Activated CD4-positive, CD25-positive, alpha-beta regulatory T cell (primary cell): Measurements from ENCODE around the gene WASF2.

Source experiments
- DNase-seq, 4 experiments: peaks; one replicate each; lab custom pipeline; 2025; lab: John Stamatoyannopoulos, UW

The WASF2 gene

DNA sequence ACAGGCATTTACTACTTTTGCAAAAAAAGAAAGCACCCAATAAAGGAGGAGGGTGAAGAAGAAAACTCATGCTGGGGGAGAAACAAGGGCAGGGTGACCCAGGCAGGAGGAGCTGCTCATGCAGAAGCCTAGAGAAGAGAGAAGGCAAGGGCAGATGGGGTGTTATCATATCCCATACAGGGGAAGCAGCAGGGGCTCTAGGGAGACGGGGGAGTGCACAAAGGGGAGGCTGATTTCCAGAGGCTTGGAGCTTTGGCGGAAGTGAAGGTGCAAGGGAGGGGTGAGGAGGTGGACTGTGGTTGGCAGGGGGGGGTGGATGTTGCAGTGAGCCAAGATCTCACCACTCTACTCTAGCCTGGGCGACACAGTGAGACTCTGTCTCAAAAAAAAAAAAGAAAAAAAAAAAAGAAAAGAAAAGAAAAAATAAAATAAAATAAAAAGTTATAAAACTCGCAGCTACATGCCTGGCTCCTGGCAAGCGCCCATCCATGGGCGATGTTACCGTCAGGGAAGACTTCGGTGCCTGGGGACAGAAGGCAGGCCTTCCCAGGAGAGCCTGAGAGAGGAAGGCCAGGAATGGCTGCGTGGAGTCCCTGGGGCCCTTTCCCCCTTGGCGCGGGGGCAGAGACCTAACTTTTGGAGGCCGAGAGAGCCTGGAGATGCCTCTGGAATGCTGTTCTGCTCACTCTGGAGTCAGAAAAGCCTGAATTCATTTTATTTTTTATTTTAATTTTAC lies 112.0 kb downstream of the WASF2 start:
- no peak for DNase-seq

DNA sequence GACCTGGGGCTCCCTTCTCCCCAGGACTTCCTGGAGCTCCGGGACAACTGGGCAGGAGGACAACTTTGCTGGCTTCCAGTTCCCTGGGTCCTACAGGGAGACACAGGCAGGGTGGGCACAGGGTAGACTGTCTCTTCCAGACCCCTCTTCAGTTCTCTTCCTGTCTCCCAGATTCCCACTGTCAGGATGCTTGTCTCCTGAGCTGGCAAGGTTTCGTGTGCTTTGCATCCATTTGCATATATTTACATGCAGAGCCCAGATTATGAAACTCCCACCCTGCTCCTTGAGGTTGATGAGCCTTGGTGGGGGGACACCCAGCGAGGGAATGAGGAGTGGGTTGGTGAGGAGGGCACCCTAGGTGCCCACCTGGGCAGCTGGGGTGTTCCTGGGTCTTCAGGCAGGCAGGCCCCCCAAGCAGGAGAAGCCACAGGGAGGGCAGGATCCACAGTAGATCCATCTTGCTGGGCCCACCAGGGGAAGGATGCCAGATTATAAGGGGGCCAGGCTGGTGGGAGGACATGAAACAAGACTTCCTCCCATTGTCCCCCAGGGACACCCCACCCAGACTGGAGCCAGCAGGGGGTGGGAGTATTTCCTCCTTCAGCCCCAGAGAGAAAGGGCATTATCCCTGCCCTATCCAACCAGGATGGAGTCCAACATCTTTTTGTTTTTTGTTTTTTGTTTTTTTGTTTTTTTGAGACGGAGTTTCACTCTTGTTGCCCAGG lies 115.4 kb downstream of the WASF2 start, which contains the start of gene FCN3:
TSS of gene FCN3 (minus strand) at position 463 of the 725 bp plus-strand sequence. CDS start at position 457, 6 bp downstream.
- no peak for DNase-seq

DNA sequence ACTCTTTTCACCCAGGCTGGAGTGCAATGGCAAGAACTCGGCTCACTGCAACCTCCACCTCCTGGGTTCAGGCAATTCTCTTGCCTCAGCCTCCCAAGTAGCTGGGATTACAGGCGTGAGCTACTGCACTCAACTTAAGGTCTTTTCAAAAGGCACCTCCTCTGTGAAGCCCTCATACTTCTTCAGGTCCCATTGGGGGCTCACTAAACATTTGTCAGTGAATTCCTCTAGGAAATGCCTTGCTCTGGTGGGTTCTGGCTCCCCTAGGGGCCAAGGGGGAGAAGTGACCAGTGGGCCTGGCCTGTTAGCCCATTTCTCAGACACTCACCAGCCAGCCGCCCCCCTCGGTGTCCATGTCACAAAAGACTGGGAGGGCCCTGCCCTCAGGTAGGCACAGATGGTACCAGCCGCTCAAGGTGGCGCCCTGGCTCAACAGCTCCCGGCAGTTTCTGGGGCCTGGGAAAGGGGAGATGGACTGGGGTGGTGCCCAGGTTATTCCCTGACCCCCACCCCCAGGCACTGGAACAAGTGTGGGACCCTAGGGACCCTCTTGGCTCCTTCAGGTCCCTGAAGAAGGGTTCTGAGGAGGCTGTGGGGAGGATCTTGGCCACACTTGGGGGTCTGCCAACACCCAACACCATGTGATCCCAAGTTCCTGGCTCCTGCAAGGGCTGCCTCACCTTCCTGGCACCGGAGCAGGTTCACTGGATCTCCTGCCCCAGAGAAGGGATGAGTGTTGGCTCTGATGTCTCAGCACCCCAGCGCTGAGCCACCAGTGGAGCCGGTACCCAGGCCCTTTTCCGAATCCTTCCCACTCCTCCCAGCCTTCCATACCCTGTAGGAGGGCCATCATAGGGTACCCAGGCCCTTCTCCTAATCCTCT lies 116.9 kb downstream of the WASF2 start:
- no peak for DNase-seq

DNA sequence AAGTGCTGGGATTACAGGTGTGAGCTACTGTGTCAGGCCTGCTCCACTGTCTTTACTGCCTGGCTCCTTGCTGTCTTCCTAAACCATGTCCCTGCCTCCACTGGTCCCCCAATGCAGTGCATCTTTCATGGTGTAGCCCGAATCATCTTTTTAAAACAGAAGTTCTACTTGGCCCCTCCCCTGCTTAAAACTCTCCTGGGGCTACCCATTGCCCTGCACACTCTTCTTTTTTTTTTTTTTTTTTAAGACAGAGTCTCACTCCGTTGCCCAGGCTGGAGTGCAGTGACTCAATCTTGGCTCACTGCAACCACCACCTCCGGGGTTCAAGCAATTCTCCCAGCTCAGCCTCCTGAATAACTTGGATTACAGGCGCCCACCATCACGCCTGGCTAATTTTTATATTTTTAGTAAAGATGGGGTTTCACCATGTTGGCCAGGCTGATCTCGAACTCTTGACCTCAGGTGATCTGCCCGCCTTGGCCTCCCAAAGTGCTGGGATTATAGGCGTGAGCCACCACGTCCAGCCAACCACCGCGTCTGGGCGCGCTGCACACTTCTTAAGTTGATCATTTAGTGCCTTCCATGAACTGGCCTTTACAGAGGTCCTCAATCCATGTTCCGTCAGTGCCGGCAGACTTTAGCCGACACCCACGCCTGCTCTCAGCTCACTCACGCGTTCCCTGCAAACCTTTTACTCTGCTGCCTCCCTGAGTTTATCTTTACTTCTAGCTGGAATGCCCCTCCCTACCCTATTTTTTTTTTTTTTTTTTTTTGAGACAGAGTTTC lies 117.8 kb downstream of the WASF2 start:
- no peak for DNase-seq

DNA sequence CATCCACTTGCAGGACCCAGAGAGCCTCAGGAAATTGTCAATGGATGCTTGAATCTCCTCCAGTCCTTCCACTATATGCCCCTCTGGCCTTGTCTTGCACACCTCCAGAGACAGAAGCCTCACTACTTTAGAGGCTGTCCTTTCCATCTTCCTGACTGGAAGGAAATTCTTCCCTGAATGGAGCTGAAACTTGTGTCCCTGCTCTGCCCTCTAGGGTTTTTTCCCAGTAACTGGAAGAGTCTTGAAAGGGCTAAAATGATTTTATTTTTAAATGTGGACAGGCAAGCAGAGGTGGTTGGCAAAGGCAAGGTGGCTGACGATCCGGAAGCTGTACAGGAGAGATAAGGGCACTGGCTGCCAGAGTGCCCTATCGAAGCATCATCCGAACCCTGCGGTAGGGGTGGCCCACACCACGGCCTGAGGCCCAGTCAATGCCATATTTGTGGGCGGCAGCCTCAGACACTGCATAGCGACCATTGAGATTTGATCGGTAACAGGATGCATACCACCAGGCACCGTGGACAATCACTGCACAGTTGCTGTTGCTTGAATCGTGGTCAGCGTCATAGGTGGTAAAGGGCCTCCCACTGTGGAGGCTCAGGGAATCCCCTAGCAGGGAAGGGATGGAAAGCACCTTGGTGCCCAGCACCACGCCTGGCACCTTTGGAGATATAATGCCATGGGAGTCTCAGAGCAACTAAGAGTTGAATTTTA lies 120.9 kb downstream of the WASF2 start:
- DNase-seq: no peak

DNA sequence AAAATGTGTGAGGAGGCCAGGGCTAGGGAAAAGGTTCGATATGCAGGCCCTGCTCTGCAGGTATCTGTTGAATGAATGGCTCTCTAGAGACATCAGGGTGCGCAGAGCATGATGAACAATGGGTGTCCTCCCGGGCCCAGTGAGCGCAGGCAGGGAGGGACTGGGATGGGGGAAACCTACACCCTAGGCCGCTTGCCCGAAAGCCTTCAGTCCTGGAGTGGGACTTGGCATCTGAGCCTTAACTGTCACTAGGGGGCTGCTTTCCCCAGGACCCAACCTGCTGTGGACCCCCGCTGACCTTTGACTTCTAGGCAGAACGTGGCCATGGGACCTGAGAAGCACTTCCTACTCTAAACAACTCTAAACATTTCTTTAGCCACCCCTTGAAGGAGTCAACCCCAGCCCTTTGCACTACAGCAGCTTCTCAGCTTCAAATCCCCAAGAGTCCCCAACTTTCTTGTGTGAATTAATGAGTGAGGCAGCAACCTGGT lies 122.8 kb downstream of the WASF2 start:
- no peak for DNase-seq

DNA sequence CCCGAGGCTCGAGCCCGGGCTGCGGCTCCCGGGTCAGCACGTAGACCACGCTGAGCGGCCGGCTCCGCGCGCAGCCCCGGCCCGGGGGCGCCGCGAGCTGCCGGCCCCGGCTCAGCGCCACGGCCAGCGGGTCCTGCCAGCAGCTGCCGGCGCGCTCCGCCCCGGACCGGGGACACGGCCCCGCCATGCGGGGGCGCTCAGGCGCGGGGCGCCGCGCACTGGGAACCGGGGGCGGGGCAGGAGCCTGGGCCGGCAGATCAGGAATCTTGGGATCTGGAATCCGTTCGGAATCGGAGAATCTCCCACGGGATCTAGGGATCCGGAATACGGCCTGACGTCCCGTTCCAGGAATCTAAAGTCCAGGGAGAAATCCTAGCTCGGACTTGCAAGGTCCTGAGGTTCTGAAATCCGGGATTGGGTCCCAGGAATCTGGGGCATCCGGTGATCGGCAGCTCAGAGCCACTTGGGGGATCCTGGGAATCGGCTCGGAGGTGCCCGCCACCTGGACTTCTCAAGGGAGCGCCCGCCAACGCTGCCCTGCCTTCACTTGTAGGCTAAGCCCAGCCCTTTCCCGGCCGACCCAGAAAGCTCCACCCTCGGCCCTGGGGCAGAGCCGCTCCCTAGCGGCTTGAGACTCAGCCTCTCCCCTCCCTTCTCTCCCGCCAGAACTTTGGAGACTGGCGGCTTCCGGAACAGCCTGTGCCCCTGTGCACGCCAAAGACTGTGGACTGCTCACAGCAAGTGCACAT lies 123.4 kb downstream of the WASF2 start, which contains the start of gene MAP3K6:
TSS of gene MAP3K6 (minus strand) at position 551 of the 749 bp plus-strand sequence. CDS start at position 187, 364 bp downstream.
- no peak for DNase-seq

DNA sequence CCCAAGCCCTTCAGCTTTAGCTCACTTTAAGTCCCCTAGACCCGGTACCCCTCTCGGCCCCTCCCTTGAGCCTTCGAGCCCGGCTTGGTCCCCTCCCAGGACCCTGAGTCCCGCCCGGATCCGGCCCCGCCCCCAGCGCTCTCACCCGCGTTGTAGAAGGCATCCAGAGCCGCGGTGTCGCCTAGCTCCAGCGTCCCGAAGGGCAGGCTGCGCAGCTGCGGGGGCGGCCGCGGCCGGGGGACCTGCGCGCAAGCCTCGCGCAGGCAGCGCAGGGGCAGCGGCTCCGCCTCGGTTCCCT lies 123.9 kb downstream of the WASF2 start:
- DNase-seq: peak; percentile 34 to 53 (median 46)

DNA sequence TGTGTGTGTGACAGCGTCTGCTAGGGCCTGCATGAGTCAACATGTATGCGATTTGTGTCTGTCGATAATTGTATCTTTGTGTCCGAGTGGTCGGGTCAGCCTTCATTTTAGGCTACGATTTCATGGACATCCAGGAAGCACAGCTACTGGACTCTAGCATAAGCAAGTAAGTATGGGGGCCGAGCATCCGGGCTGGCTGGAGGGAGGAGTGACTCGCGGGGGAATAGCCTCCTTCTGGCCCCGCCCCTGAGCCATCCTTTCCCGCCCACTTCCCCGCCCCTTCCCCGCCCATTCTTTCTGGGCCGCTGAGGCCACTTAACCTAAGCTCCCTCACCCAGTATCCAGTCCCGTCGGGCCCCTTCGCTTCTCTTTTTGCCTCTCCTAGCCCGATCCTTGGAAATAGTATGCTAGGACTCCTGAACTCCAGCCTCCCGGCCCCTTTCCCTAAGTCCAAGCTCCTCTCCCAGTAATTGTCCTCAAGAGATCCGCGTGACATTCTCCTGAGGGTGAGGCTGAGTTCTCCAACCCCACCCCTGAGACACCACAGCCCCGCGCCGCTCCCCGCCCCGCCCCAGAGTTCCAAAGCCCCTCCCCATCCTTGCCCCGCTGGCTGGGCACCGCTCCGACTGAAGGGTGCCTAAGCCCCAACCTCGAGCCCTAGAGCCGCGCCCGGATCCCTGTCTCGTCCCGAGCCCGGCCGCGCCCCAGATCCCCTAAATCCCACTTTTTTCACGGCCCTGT lies 124.4 kb downstream of the WASF2 start:
- DNase-seq: peak; percentile 45 to 69 (median 56)

DNA sequence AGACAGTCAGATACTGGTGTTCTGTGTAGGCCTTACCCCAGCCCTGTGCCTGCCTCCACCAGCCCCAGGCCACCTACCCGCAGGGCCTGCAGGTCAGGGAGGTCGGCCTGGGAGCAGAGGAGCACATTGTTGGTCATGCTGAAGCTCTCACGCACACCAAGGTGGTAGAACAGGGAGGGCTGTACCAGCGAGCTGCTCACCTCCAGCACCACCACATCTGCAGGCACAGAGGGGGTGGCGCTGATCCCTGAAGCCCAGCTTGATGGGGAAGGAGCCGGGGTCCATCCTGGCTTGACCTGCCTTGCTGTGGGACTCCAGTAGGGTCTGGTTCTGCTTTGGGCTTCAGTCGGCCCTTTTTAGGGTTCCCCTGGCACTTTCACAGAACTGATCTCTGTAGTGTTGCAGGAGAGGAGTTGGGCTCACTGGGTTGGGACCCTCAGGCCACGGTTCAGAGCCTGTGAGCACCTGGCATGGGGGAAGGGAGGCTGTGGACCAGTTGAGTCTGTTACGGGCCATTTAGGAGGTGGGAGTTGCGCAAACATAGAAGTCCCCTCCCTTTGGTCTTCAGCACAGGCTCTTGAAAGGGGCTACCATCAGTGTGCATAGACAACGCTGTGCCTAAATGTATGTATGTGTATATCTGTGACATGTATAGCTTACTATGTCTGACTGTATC lies 125.1 kb downstream of the WASF2 start:
- DNase-seq: no peak

DNA sequence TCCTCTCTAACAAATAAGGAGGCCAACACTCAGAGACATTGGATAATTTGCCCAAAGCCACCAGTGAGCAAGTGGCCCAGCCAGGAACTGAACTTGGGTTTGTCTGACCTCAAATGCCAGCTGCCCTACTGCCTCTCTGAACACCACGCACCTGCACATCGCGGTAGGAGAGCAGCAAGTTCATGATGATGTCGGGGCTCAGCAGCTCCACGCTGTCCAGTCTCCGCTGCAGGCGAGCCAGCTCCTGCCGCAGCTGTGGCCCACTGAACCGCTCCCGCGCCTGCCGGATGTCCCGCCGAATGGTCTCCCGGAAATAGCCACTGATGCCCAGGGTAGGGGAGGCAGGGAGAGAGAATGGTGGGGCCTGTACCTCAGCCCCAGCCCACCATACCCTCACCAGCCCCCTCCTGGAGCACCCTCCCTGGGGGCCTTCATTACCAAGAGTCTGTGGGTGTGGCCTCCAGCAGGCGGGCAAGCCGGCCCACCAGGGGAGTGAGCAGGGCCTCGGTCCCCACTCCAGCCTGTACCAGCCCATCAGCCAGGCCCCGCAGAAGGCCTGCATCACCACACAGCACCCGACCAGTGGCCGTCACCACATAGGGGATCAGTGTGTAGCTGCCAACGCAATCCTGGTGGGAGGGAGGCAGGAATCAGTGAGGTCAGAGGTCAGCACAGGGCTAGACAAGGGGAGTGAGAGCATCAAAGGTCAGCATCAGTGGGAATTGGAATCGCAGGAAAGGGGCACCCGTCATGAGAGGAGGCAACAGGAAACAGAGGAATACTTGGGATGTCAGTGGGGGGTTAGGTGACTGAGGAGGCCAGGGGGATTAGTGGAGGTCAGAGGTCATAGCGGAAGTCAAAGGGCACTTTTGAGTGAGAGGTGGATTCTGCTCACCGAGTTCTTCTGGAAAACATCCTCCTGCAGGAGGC lies 125.9 kb downstream of the WASF2 start:
- no peak for DNase-seq

DNA sequence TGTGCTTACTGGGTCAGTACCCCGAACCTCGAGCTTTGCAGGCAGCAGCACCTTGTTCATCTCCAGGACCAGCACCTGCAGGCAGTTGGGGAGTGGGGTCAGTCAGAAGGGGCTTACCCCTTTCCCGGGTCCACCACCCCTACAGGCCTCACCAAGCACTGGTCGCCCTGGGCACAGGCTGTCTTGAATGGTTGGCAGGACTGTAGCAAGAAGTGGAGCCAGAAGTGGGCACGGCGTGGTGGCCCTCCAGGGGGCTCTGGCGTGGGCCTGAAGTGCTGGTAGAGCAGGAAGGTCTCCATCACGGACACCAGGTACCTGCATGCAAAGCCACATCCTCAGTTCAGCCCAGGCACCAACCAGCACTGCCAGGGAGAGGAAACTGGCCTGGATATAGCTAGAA lies 128.4 kb downstream of the WASF2 start:
- no peak for DNase-seq

DNA sequence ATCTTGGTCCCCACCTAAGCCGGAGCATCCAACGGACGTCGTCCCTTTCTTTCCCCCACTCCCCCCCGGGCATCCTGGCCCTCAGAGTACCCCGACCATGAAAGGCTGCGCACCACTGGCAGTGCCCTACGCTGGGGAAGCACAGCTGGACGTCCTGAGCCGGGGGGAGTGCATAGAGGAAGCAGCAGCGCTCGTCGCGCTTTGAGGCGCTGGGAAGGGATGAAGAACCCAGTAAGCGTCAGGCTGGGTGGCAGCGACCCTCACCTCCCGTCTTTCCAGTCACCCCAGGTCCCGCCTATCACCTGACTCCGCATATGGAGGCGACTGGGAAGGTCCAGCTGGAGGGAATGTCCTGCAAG lies 128.9 kb downstream of the WASF2 start:
- no peak for DNase-seq

DNA sequence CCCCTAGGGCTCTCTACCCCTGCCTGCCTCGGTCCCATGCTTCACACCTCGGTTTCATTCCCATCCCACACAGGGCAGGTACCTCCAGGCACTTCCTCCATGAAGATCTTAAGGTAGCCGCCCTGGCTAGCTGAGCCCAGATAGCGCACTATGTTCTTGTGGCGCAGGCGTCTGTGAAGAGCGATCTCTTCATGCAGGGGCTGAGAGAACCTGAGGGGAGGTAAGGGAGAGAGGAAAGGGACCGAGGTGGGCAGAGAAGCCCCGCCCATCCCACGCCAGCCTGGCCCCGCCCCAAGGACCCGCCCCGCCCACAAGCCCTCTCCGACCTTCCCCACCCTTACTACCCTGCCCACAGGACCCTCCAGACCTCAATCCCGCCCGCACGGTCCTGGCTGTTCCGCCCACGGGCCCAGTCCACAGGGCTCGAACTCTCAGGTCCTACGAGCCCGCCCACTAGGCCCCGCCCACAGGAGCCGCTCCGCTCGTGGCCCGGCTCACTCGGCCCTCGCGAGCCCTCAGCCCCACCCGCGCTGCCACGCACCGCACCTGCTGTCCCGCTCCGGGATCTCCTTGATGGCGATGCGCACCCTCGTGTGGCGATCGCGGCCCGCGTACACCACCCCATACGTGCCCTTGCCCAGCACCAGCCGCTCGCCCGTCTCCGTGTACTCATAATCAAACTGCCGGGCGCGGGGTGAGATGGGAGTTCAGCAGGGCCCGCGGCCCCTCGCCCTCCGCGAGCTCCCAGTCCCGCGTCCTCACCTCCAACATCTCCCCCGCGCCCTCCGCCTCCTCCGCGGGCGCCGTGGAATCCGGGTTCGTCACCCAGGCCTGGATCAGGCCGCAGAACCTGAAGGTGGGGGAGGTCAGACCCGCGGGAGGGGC lies 129.6 kb downstream of the WASF2 start:
- DNase-seq: peak in 1 of 4 experiments; percentile 40

DNA sequence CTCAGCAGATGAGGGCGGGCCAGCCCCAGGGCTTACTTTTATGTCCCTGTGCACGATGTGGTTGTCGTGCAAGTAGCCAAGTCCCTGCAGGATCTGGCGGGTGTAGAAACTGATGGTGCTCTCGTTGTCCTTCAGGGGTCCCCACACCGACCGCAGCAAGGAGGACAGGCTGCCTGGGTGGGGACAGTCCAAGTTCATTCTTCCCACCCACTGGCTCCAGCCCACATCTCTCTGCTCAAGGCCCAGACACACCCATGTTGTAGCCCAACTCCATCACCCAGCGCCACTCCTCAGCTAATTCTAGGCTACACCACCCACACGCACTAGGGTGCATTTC lies 130.2 kb downstream of the WASF2 start:
- no peak for DNase-seq

DNA sequence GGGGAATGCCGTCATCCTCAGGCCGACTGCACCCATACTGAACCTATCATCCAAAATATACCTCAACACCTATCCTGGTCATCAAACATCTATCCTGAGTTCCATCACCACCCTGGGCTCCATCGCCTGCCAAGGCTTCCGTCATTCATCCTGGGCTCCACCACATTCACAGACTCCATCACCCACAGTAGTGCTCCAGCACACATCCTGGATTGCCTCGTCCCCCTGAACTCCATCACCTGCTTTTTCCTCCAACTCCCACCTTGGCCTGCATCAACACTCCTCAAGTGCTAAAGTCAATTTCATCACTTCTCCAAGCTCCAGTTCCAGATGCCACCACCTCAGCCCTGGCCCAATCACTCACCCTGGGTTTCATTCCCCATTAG lies 131.0 kb downstream of the WASF2 start:
- DNase-seq: no peak
